HG03060 (cell line): ENCODE results near the gene GALNTL6.
"Not testable (repeated sequence)": the region's sequence is repeated elsewhere in the genome, so short reads cannot be mapped to it uniquely, and the experiment has no call there.

Source experiments
- ATAC-seq: cut with Tn5 transposase; IDR thresholded peaks from one replicate; pipeline ENCODE4 v1.9.1; 2021; ENCODE audit warnings: low read depth, moderate number of reproducible peaks; ENCODE audit not compliant: unreplicated experiment

GALNTL6 gene

DNA sequence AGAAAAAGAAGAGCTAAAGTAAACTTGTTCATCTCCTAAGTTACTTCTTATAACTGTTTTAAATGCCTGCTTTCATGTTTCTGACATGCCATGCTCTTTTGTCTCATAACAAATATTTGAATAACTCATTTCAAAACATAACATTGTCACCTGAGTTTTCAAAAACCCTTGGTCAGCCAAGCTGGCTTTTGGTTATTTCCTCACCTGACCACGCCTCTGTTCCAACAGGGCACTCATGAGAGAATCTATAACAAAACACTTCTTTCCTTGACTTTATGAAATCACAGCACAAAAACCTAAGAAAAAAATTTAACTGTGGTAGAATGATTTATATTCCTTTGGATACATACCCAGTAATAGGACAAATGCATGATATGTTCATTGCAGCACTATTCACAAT, 1182.5 kb downstream of the GALNTL6 start:
- ATAC-seq: no peak

GRCh38 chr4:172996571-172997216, 1183.5 kb downstream of the GALNTL6 start:
- no peak for ATAC-seq

- no peak for ATAC-seq
Measured at GRCh38 chr4:172997217-172997609, 1184.0 kb downstream of the GALNTL6 start.

DNA sequence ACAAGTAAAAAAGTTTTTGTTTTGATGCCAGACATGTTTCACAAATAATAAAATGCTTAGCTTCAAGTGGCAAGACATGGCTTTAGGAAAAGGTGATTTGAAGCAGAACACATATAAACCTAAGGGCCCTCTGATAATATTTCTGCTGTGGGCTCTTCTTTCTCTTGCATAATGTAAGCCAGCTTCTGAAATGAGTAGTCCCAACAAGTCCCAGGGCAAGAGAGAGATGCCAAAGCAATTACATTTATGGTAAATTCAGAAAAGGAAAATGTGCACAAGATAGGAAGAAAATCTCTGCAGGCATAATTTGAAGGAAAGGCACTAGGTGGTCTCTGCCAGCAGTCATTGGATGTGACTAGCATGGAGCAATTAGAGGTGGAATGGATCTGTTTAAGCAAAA, 1184.7 kb downstream of the GALNTL6 start:
- no peak for ATAC-seq

DNA sequence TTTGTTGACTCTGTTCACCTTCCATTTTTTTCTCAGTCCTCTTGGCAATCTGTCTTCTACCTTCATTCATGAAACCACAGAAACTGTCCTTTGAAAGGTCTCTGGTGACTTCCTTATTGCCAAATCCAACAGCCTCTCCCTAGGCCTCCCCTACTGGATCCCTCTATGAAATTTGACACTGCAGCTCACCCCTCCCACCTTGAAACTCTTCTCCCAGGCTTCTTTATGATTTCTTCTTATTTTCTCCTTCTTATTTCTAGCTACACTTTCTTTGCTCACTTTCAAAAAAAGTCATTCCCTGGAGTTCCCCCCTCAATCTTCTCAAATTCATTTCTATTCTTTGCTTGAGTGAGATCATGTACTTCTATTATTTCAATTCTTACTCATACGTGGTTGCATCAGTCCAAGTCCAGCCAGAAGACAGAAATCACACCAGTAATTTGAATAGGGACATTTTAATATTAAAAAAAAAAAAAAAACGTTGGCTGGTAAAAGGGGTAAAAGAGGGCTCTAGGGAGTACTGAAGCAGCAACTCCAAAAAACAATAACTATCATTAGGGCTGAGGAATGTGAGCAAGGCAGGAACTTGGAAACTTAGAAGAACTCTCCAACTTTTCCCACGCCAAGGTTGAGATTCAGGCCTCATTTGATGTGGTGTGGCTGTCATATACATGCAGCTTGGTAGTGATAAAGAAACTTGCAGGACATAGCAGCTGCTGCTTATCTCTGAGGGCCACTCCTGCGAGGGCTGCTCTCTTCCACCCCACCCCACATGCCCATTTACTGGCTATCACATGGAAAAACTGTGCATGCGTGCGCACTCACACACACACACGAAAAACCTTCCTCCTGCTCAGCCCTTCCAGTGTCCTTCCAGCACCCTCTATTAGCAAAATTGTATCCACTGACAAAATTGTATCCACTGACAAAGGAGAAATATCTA, 1185.6 kb downstream of the GALNTL6 start:
- ATAC-seq: no peak

DNA sequence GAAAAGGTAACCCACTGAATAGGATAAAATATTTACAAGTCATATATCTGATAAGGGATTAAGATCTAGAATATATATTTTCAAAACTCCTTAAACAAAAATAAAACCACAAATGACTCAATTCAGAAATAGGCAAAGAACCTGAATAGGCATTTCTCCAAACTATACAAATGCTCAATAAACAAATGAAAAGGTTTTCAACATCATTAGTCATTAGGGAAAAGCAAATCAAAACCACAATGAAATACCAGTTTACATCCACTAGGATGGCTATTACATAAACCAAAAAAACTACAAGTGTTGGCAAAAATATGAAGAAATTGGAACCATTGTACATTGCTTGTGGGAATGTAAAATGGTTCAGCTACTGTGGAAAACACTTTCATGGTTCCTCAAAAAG, 1188.4 kb downstream of the GALNTL6 start:
- no peak for ATAC-seq

- ATAC-seq: no peak
Measured at GRCh38 chr4:173002830-173003561, 1189.8 kb downstream of the GALNTL6 start.

- no peak for ATAC-seq
Measured at GRCh38 chr4:173005912-173006633, 1192.9 kb downstream of the GALNTL6 start.

DNA sequence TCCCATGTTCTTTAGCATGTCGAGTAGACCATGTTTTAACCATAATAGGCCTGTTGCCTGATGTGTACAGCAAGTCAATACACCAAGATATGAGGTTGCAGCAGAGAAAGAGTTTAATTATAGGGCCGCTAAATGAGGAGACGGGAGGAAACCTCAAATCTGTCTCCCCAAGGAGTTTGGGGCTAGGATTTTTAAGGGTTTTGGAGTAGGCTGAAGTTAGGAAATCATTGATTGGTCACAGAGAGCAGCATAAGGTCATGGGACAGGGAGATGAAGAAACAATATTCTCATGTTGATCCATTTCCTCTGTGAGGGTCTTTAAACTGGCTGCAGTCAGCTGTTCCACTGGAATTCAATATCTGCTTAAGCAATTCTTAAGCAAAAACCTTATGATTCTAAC, 1195.2 kb downstream of the GALNTL6 start:
- no peak for ATAC-seq

GRCh38 chr4:173009129-173009823, 1196.1 kb downstream of the GALNTL6 start:
- ATAC-seq: no peak

GRCh38 chr4:173012608-173013007, 1199.4 kb downstream of the GALNTL6 start:
- ATAC-seq: no peak

GRCh38 chr4:173013232-173013930, 1200.2 kb downstream of the GALNTL6 start:
- no peak for ATAC-seq

DNA sequence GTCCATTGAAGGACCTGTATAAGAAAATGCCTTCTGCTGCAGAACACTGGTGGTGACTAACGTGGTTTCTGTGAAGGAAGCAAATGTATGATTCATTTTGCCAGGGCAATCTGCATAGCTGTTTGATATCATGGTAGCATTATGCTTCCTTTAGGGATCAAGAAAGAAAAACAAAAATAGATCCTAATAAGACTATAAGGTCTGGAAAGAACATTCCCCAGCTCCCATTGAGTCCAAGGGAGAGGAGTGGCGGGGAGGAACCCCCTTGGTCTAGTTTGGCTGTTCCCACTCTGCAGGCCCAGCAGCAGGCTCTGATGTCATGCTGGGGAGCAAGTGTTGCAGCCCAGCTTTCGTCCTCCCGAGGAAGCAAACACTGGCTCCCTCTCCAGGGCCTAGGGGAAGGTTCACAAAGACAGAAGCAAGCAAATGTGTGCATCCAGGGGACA, 1200.9 kb downstream of the GALNTL6 start:
- no peak for ATAC-seq

GRCh38 chr4:173014836-173015235, 1201.6 kb downstream of the GALNTL6 start:
- ATAC-seq: no peak

GRCh38 chr4:173017802-173018201, 1204.6 kb downstream of the GALNTL6 start:
- ATAC-seq: no peak

GRCh38 chr4:173018446-173018845, 1205.2 kb downstream of the GALNTL6 start:
- no peak for ATAC-seq

GRCh38 chr4:173019664-173020063, 1206.5 kb downstream of the GALNTL6 start:
- no peak for ATAC-seq

DNA sequence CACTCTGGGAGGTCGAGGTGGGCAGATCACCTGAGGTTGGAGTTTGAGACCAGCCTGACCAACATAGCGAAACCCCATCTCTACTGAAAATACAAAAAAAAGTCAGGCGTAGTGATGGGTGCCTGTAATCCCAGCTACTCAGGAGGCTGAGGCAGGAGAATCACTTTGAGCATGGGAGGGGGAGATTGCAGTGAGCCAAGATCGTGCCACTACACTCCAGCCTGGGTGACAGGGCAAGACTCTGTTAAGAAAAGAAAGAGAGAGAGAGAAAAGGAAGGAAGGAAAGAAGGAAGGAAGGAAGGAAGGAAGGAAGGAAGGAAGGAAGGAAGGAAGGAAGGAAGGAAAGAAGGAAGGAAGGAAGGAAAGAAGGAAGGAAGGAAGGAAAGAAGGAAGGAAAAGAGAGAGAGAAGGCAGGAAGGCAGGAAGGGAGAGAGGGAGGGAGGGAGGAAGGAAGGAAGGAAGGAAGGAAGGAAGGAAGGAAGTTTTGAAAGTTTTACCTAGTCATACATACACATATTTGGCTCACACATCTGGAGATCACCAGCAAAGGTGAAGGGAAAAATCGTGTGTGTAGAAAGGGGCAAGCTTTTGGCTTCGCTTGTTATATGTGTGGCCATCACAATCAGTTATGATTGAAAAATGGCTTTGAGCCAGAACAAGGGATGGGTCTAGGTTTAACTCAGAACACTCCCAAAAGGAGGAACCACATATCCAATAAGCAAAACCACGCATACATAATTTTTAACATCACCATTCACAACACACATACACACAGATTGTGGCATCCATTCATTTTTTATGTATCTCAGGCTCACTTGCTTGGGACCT, 1208.8 kb downstream of the GALNTL6 start:
- ATAC-seq: not testable (repeated sequence)
